HL-60 (cell line): ENCODE measurements around the gene IL4.

ENCODE experiments used
- DNase-seq, 2 experiments: peaks; one replicate each; pipeline ENCODE4 v3.0.0-alpha.2; 2010 to 2020; ENCODE audit warnings: low read depth in 1 of 2, low spot score in 1 of 2
- H3K27ac ChIP-seq: fragments of 250-450 bp; sonication (Bioruptor Pico); replicated peaks from 2 replicates; pipeline ENCODE4 v1.5.1; 2020; ENCODE audit warnings: mild to moderate bottlenecking, moderate library complexity
- H3K27me3 ChIP-seq: fragments of 250-450 bp; sonication (Bioruptor Pico); 2 replicates; pipeline ENCODE4 v1.5.1; 2021; ENCODE audit warnings: mild to moderate bottlenecking, moderate library complexity; ENCODE audit not compliant: insufficient read depth, poor library complexity, severe bottlenecking
- H3K4me3 ChIP-seq: replicated peaks from 2 replicates; pipeline ENCODE4 v1.5.1; 2011; ENCODE audit warnings: mild to moderate bottlenecking, control low read depth, low read length; ENCODE audit not compliant: insufficient read depth
- CTCF ChIP-seq: IDR thresholded peaks from one replicate; pipeline ENCODE4 v1.5.1; 2011; ENCODE audit warnings: low read length, control low read depth, inconsistent platforms; ENCODE audit not compliant: insufficient read depth
- GABPA ChIP-seq: IDR thresholded peaks from 2 replicates; pipeline ENCODE4 v1.6.1; 2012; ENCODE audit warnings: low read depth
- POLR2AphosphoS5 ChIP-seq: IDR thresholded peaks from 2 replicates; pipeline ENCODE4 v1.6.1; 2012; ENCODE audit warnings: low read depth
- REST ChIP-seq: IDR thresholded peaks from 2 replicates; pipeline ENCODE4 v1.6.1; 2012; ENCODE audit warnings: low read depth; ENCODE audit not compliant: insufficient replicate concordance
- SPI1 ChIP-seq: IDR thresholded peaks from 2 replicates; pipeline ENCODE4 v1.6.1; 2012; ENCODE audit warnings: low read depth, mild to moderate bottlenecking, borderline replicate concordance

IL4 gene

GRCh38 chr5:132708645-132709044 lies 34.9 kb downstream of the IL4 start:
- TF ChIP-seq SPI1 (no peak), POLR2AphosphoS5 (no peak), CTCF (no peak), REST (no peak), GABPA (no peak)
- Histone ChIP-seq H3K27ac (no peak overlapping the region), H3K27me3 (no peaks in the 10 kb centered on the region), H3K4me3 (no peak overlapping the region)
- DNase-seq = no peak

GRCh38 chr5:132714456-132715307 lies 40.9 kb downstream of the IL4 start:
- DNase-seq = no peak
- H3K27ac ChIP-seq = no peak overlapping the region
- TF ChIP-seq REST (no peak), GABPA (no peak), CTCF (no peak), POLR2AphosphoS5 (no peak), SPI1 (no peak)
- H3K27me3 ChIP-seq = no peaks in the 10 kb centered on the region
- no peak overlapping the region for H3K4me3 ChIP-seq

- no peak for TF ChIP-seq REST
- no peak for TF ChIP-seq POLR2AphosphoS5
- TF ChIP-seq SPI1 = no peak
- TF ChIP-seq CTCF = no peak
- TF ChIP-seq GABPA = no peak
- H3K27me3 ChIP-seq = no peaks in the 10 kb centered on the region
- H3K4me3 ChIP-seq = no peak overlapping the region
- no peak overlapping the region for H3K27ac ChIP-seq
- no peak for DNase-seq
Observed at GRCh38 chr5:132718544-132719312, 44.9 kb downstream of the IL4 start.
